Prostate gland (tissue), 2 donors: ENCODE data around the gene EPC2.

Experiments
- POLR2AphosphoS5 ChIP-seq: sonication (generic); formaldehyde crosslinking; IDR thresholded peaks from one replicate; pipeline ENCODE4 v1.6.1; 2017; ENCODE audit warnings: antibody characterized with exemption
- TF ChIP-seq, protein P1 (sequence below), 4 experiments: fragments of 200-600 bp in 2 of 4; fragments of 450-650 bp in 2 of 4; sonication (generic) in 2 of 4; IDR thresholded peaks; 1 replicate in 3 of 4; 2 replicates in 1 of 4; pipeline ENCODE4 v1.5.1; 2016 to 2019; ENCODE audit warnings: antibody characterized with exemption in 4 of 4, mild to moderate bottlenecking in 2 of 4, moderate library complexity in 2 of 4

DNA sequence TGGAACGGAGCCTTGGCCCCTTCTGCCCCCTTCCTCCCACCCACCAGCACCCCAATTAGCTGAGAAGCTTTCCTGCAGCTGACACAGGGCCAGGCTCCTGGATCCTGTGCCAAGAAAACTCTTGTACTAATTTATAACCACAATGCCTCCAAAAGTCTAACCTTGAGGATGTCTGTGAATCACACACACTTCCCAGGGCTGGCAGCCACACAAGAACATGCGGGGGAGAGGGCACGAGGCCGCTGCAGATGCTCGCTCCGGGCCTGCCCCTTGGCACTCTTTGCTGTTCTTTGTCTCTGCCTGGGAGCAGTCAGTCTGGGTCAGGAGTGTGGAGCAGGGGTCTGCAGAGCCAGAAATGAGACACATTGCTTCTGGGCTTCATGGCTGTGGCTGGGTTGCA lies 167.8 kb downstream of the EPC2 start:
- TF ChIP-seq, protein P1, sequence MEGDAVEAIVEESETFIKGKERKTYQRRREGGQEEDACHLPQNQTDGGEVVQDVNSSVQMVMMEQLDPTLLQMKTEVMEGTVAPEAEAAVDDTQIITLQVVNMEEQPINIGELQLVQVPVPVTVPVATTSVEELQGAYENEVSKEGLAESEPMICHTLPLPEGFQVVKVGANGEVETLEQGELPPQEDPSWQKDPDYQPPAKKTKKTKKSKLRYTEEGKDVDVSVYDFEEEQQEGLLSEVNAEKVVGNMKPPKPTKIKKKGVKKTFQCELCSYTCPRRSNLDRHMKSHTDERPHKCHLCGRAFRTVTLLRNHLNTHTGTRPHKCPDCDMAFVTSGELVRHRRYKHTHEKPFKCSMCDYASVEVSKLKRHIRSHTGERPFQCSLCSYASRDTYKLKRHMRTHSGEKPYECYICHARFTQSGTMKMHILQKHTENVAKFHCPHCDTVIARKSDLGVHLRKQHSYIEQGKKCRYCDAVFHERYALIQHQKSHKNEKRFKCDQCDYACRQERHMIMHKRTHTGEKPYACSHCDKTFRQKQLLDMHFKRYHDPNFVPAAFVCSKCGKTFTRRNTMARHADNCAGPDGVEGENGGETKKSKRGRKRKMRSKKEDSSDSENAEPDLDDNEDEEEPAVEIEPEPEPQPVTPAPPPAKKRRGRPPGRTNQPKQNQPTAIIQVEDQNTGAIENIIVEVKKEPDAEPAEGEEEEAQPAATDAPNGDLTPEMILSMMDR (IDR thresholded peaks at IDR 0.05): no peak
- TF ChIP-seq POLR2AphosphoS5: peak; percentile 30
